Measurements from ENCODE around the gene MAP3K2. TPM values are rescaled to one million over a fixed set of nuclear protein-coding genes. Genes with fewer than 3 reads are reported as not detected.
A peak's percentile ranks its signal among the peaks of the same experiment; 100 is the strongest.

Gene MAP3K2
- total and polyA plus RNA-seq, 10 of the 15 experiments (the other 5 are each of a cell fraction or from before 2014, with no cell fraction given): 2.7 to 39.6 (median 16.1) TPM

GRCh38 chr2:127419448-127420038 lies 31.8 kb upstream of the MAP3K2 start:
- ChIA-PET CTCF (interaction anchor here (1.3 to 1.5 kb wide), 2 partner anchors 70 to 118 kb away, joined by 3 read pairs; no protein-coding TSS in a partner anchor), RAD21 (ENCODE audit: unreplicated experiment) (no interaction called here), POLR2A (interaction anchor here (0.5 kb wide), 1 partner anchor 1333 kb away, joined by 4 read pairs; no protein-coding TSS in a partner anchor), SMC1A (ENCODE audit: uncharacterized antibody, unreplicated experiment) (interaction anchor here (0.9 kb wide), 1 partner anchor 31 kb away, joined by 3 read pairs; no protein-coding TSS in a partner anchor)
- Histone ChIP-seq H3K27ac (ENCODE audit: control insufficient read depth, insufficient read depth) (no peak overlapping the region), H3K4me2 (ENCODE audit: control insufficient read depth, insufficient read depth) (no peak overlapping the region), H3K4me1 (ENCODE audit: control insufficient read depth, insufficient read depth, low read length) (peaks cover 9% of the 10 kb centered on the region), H3K9me3 (replicated peaks; ENCODE audit: control insufficient read depth, insufficient read depth, low read length) (no peaks in the 10 kb centered on the region), H4K20me1 (ENCODE audit: control insufficient read depth, insufficient read depth) (no peaks in the 10 kb centered on the region), H3K4me3 (no peak overlapping the region), H3K79me2 (ENCODE audit: control insufficient read depth, insufficient read depth, low read length) (no peaks in the 10 kb centered on the region), H2AFZ (ENCODE audit: control insufficient read depth, low read depth, low read length) (no peak overlapping the region), H3K9ac (ENCODE audit: control insufficient read depth, insufficient read depth, low read length) (no peak overlapping the region), H3K27me3 (replicated peaks in 1 of 2; ENCODE audit: control insufficient read depth in 2 of 2, insufficient read depth in 2 of 2, low read length in 1 of 2) (peaks cover 6 to 7% of the 10 kb centered on the region in 2 experiments), H3K36me3 (ENCODE audit: control insufficient read depth in 2 of 2, insufficient read depth in 2 of 2, low read length in 1 of 2) (no peaks in the 10 kb centered on the region)
- ATAC-seq (no peak), FAIRE-seq (no peak), DNase-seq (ENCODE audit: low read depth, low spot score) (no peak)
- no TSS peak for BruUV-seq (replicated peaks)
- in situ Hi-C loops (cut with MboI): no loop called here
- TF ChIP-seq POU2F2 (IDR thresholded peaks at IDR 0.05; ENCODE audit: borderline replicate concordance, low read depth, low read length) (no peak), BACH1 (IDR thresholded peaks at IDR 0.05; ENCODE audit: borderline replicate concordance) (no peak), POLR2AphosphoS2 (IDR thresholded peaks at IDR 0.05; ENCODE audit: low read depth, low read length) (no peak), RAD21 (IDR thresholded peaks at IDR 0.05; ENCODE audit: insufficient read depth, low read depth, low read length) (no peak), NKRF (conservative IDR thresholded peaks at IDR 0.05) (no peak), RCOR1 (conservative IDR thresholded peaks at IDR 0.05; ENCODE audit: low read depth, low read length) (no peak)
- TF ChIP-seq, protein P1, sequence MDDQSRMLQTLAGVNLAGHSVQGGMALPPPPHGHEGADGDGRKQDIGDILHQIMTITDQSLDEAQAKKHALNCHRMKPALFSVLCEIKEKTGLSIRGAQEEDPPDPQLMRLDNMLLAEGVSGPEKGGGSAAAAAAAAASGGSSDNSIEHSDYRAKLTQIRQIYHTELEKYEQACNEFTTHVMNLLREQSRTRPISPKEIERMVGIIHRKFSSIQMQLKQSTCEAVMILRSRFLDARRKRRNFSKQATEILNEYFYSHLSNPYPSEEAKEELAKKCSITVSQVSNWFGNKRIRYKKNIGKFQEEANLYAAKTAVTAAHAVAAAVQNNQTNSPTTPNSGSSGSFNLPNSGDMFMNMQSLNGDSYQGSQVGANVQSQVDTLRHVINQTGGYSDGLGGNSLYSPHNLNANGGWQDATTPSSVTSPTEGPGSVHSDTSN (IDR thresholded peaks at IDR 0.05; ENCODE audit: insufficient replicate concordance, low read depth, low read length): peak; percentile 23
- TF ChIP-seq, protein P2, sequence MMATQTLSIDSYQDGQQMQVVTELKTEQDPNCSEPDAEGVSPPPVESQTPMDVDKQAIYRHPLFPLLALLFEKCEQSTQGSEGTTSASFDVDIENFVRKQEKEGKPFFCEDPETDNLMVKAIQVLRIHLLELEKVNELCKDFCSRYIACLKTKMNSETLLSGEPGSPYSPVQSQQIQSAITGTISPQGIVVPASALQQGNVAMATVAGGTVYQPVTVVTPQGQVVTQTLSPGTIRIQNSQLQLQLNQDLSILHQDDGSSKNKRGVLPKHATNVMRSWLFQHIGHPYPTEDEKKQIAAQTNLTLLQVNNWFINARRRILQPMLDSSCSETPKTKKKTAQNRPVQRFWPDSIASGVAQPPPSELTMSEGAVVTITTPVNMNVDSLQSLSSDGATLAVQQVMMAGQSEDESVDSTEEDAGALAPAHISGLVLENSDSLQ (IDR thresholded peaks at IDR 0.05): peak; percentile 71
- WGBS (ENCODE audit: insufficient coverage, insufficient replicate concordance, low lambda C conversion rate, missing lambda C conversion rate): 51% methylated on average over 15 of the region's 15 CpGs
- intact Hi-C loops (cut with micrococcal nuclease; ENCODE audit: unreplicated experiment): no loop called here
